Measurements from ENCODE around the gene TBCCD1.

GRCh38 chr3:186596568-186597287, 29.6 kb upstream of the TBCCD1 start:
- TF ChIP-seq CTCF (optimal IDR thresholded peaks at IDR 0.05 in 1 of 3, IDR thresholded peaks at IDR 0.05 in 1 of 3, conservative IDR thresholded peaks at IDR 0.05 in 1 of 3; ENCODE audit: extremely low read depth in 1 of 3, insufficient read depth in 2 of 3, low read length in 3 of 3), result no peak
- no peak for TF ChIP-seq EZH2 (IDR thresholded peaks at IDR 0.05; ENCODE audit: low read length)
